H1 (cell line): ENCODE results near the gene MIGA1. TPM values are rescaled to one million over a fixed set of nuclear protein-coding genes. Genes with fewer than 3 reads are reported as not detected.
A peak's percentile ranks its signal among the peaks of the same experiment; 100 is the strongest.

Experiments used
- CTCF ChIA-PET: fragments of 300-600 bp; sonication (Branson Sonifier 250); formaldehyde crosslinking; loops from one replicate; lab custom pipeline; 2021; ENCODE audit not compliant: partially characterized antibody; lab: Charles Lee
- POLR2A ChIA-PET: fragments of 300-600 bp; sonication (Branson Sonifier 250); formaldehyde crosslinking; loops from one replicate; lab custom pipeline; 2021; ENCODE audit warnings: inconsistent platforms; ENCODE audit not compliant: partially characterized antibody; lab: Charles Lee
- DNase-seq, 2 experiments: peaks; one replicate each; pipeline versions ENCODE4 v3.0.0 to v3.0.0-alpha.2; 2010 to 2022; ENCODE audit warnings: low spot score in 2 of 2, low read depth in 1 of 2, mixed read lengths in 1 of 2
- FAIRE-seq: peaks from 2 replicates; lab custom pipeline; 2011; peaks lifted over from hg19 to GRCh38; lab: Jason Lieb, UNC
- H2AFZ ChIP-seq: 2 replicates; pipeline ENCODE4 v1.8.1; 2012; ENCODE audit warnings: low read length, inconsistent platforms
- H2AK5ac ChIP-seq: 2 replicates; pipeline ENCODE4 v1.6.1; 2013; ENCODE audit warnings: low read depth, low read length
- H2BK120ac ChIP-seq: replicated peaks from 2 replicates; pipeline ENCODE3; 2013; ENCODE audit warnings: low read depth, low read length, inconsistent platforms
- H2BK12ac ChIP-seq: 2 replicates; pipeline ENCODE4 v1.6.1; 2013; ENCODE audit warnings: low read depth, low read length
- H2BK15ac ChIP-seq: 2 replicates; pipeline ENCODE4 v1.6.1; 2013; ENCODE audit warnings: low read length
- H2BK20ac ChIP-seq: 2 replicates; pipeline ENCODE4 v1.6.1; 2013; ENCODE audit warnings: low read length
- H2BK5ac ChIP-seq: 2 replicates; pipeline ENCODE4 v1.6.1; 2013; ENCODE audit warnings: low read depth, low read length
- H3K14ac ChIP-seq: 2 replicates; pipeline ENCODE4 v1.6.1; 2013; ENCODE audit warnings: inconsistent platforms; ENCODE audit not compliant: insufficient read length
- H3K18ac ChIP-seq: 2 replicates; pipeline ENCODE4 v1.6.1; 2013; ENCODE audit warnings: low read length; ENCODE audit errors: extremely low read depth
- H3K23ac ChIP-seq: 2 replicates; pipeline ENCODE4 v1.6.1; 2013; ENCODE audit warnings: inconsistent platforms; ENCODE audit not compliant: insufficient read length
- H3K23me2 ChIP-seq: 2 replicates; pipeline ENCODE4 v1.6.1; 2013; ENCODE audit warnings: low read depth, low read length
- H3K27ac ChIP-seq: 2 replicates; pipeline ENCODE4 v1.6.1; 2011; ENCODE audit warnings: low read depth, low read length, inconsistent platforms
- H3K27me3 ChIP-seq, 4 experiments: replicated peaks in 1 of 4; 1 replicate in 1 of 4; 2 replicates in 3 of 4; pipeline versions ENCODE4 v1.6.1 to v1.8.1; 2011 to 2013; ENCODE audit warnings: low read length in 3 of 4, mild to moderate bottlenecking in 3 of 4, inconsistent platforms in 2 of 4, mixed read lengths in 2 of 4, moderate library complexity in 1 of 4; ENCODE audit not compliant: control insufficient read depth in 3 of 4, insufficient read depth in 3 of 4; ENCODE audit errors: extremely low read depth in 1 of 4
- H3K36me3 ChIP-seq, 4 experiments: 2 replicates each; pipeline versions ENCODE4 v1.6.1 to v1.8.1; 2011 to 2013; ENCODE audit warnings: mild to moderate bottlenecking in 4 of 4, low read length in 3 of 4, moderate library complexity in 2 of 4, control low read depth in 1 of 4, inconsistent platforms in 1 of 4; ENCODE audit not compliant: insufficient read depth in 4 of 4, control insufficient read depth in 2 of 4
- H3K4ac ChIP-seq: replicated peaks from 2 replicates; pipeline ENCODE3; 2013; ENCODE audit warnings: low read length, low read depth, mixed read lengths, inconsistent platforms; ENCODE audit not compliant: insufficient read length
- H3K4me1 ChIP-seq, 4 experiments: replicated peaks in 1 of 4; 1 replicate in 1 of 4; 2 replicates in 3 of 4; pipeline versions ENCODE4 v1.6.1 to v1.8.1; 2011 to 2013; ENCODE audit warnings: low read length in 3 of 4, inconsistent platforms in 2 of 4, mixed read lengths in 1 of 4; ENCODE audit not compliant: insufficient read depth in 4 of 4, control insufficient read depth in 3 of 4
- H3K4me2 ChIP-seq, 2 experiments: 2 replicates each; pipeline versions ENCODE4 v1.6.1 to v1.8.1; 2011 to 2013; ENCODE audit warnings: low read depth in 2 of 2, low read length in 2 of 2, control low read depth in 1 of 2, inconsistent platforms in 1 of 2, mild to moderate bottlenecking in 1 of 2; ENCODE audit not compliant: insufficient read depth in 1 of 2
- H3K4me3 ChIP-seq, 4 experiments: fragments of 200-600, 300-600 bp in 1 of 4; sonication (generic), shearing (Covaris generic), sonication (Bioruptor Twin) in 1 of 4; 2 replicates each; pipeline versions ENCODE4 v1.5.1 to v1.8.1; 2011 to 2016; ENCODE audit warnings: low read length in 4 of 4, low read depth in 3 of 4, control low read depth in 2 of 4, inconsistent platforms in 2 of 4, mild to moderate bottlenecking in 2 of 4, mixed read lengths in 1 of 4, moderate library complexity in 1 of 4; ENCODE audit not compliant: insufficient read depth in 2 of 4; ENCODE audit errors: extremely low read depth in 1 of 4
- H3K56ac ChIP-seq: replicated peaks from 2 replicates; pipeline ENCODE3; 2013; ENCODE audit warnings: low read depth, mild to moderate bottlenecking, mixed read lengths, low read length, inconsistent platforms; ENCODE audit not compliant: insufficient read length
- H3K79me1 ChIP-seq: 2 replicates; pipeline ENCODE4 v1.6.1; 2013; ENCODE audit warnings: low read depth, low read length, control low read depth
- H3K79me2 ChIP-seq, 2 experiments: 2 replicates each; pipeline versions ENCODE4 v1.6.1 to v1.8.1; 2012 to 2013; ENCODE audit warnings: low read length in 2 of 2, mild to moderate bottlenecking in 2 of 2, inconsistent platforms in 1 of 2; ENCODE audit not compliant: insufficient read depth in 2 of 2, control insufficient read depth in 1 of 2
- H3K9ac ChIP-seq, 4 experiments: replicated peaks in 1 of 4; 1 replicate in 1 of 4; 2 replicates in 3 of 4; pipeline versions ENCODE4 v1.6.1 to v1.8.1; 2011 to 2013; ENCODE audit warnings: low read depth in 3 of 4, low read length in 3 of 4, control low read depth in 2 of 4, mild to moderate bottlenecking in 2 of 4, moderate library complexity in 2 of 4, inconsistent platforms in 1 of 4; ENCODE audit errors: extremely low read depth in 1 of 4
- H3K9me3 ChIP-seq, 2 experiments: 2 replicates each; pipeline versions ENCODE4 v1.6.1 to v1.8.1; 2012 to 2013; ENCODE audit warnings: mild to moderate bottlenecking in 2 of 2, moderate library complexity in 2 of 2, control low read depth in 1 of 2, inconsistent platforms in 1 of 2, low read depth in 1 of 2, low read length in 1 of 2, mixed read lengths in 1 of 2; ENCODE audit not compliant: insufficient read depth in 2 of 2
- H4K20me1 ChIP-seq, 2 experiments: replicated peaks in 1 of 2; 2 replicates each; pipeline versions ENCODE3 to v1.8.1; 2011 to 2013; ENCODE audit warnings: inconsistent platforms in 2 of 2, low read length in 2 of 2, mild to moderate bottlenecking in 1 of 2; ENCODE audit not compliant: insufficient read depth in 2 of 2, control insufficient read depth in 1 of 2
- H4K5ac ChIP-seq: 2 replicates; pipeline ENCODE4 v1.6.1; 2013; ENCODE audit warnings: low read length, low read depth, mixed read lengths, inconsistent platforms; ENCODE audit not compliant: insufficient read length
- H4K8ac ChIP-seq: 2 replicates; pipeline ENCODE4 v1.8.0; 2013; ENCODE audit warnings: mild to moderate bottlenecking, moderate library complexity, low read length, inconsistent platforms; ENCODE audit not compliant: insufficient read depth; ENCODE audit errors: extremely low read depth
- H4K91ac ChIP-seq: replicated peaks from 2 replicates; pipeline ENCODE3; 2013; ENCODE audit warnings: low read length, mixed read lengths, inconsistent platforms; ENCODE audit not compliant: insufficient read length
- ASH2L ChIP-seq: fragments of 200-600, 300-600 bp; sonication (generic); IDR thresholded peaks from one replicate; pipeline ENCODE4 v1.7.1; 2017; ENCODE audit warnings: low read length
- BCL11A ChIP-seq, 2 experiments: IDR thresholded peaks; one replicate each; pipeline ENCODE4 v1.6.1; 2011; ENCODE audit warnings: low read depth in 2 of 2, low read length in 2 of 2, mild to moderate bottlenecking in 2 of 2
- KDM1A ChIP-seq: fragments of 200-600, 300-600 bp; sonication (generic); IDR thresholded peaks from 2 replicates; pipeline ENCODE4 v1.7.1; 2016; ENCODE audit warnings: mild to moderate bottlenecking, low read length, borderline replicate concordance
- NRF1 ChIP-seq: IDR thresholded peaks from 2 replicates; pipeline ENCODE4 v1.6.1; 2011; ENCODE audit warnings: mild to moderate bottlenecking, low read depth, low read length, improper control_type of control experiment
- TCF12 ChIP-seq: IDR thresholded peaks from 2 replicates; pipeline ENCODE4 v1.6.1; 2011; ENCODE audit warnings: low read depth, mild to moderate bottlenecking, low read length
- WGBS, 2 experiments: shearing (Covaris generic) in 1 of 2; methylation state at CpG; one replicate each; pipeline versions ENCODE4 v1.1.6 to v1.1.7; 2013 to 2015; ENCODE audit warnings: low lambda C conversion rate in 2 of 2, mixed read lengths in 2 of 2, inconsistent platforms in 1 of 2, low coverage in 1 of 2, missing lambda C conversion rate in 1 of 2; ENCODE audit not compliant: insufficient replicate concordance in 2 of 2, insufficient coverage in 1 of 2, insufficient read length in 1 of 2; ENCODE audit errors: extremely low coverage in 1 of 2, missing lambda C conversion rate in 1 of 2; 5-methylcytosine and 5-hydroxymethylcytosine counted together
- polyA plus RNA-seq, 7 experiments: library from polyadenylated mRNA; depleted of rRNA in 3 of 7; stranded (reverse) in 5 of 7; unstranded in 2 of 7; fragments of >200 nt in 5 of 7; fragments of 200-250 nt in 2 of 7; gene quantifications; 1 replicate in 5 of 7; 2 replicates in 1 of 7; 4 replicates in 1 of 7; pipeline versions ENCODE4 v1.2.1 to v1.2.3, GENCODE V29; 2011 to 2013; ENCODE audit warnings: missing spikeins in 2 of 7, mixed read lengths in 2 of 7
- total RNA-seq: library from RNA; stranded (reverse); fragmentation: NEBNext Ultra II Directional; extraction: Animal tissue kit (Norgen Biotek cat#: 25700); gene quantifications from 2 replicates; pipeline ENCODE4 v1.2.1, GENCODE V29; 2021

Gene MIGA1
- total and polyA plus RNA-seq, 2 of the 8 experiments (the other 6 are each of a cell fraction or from before 2014, with no cell fraction given), result 0.95 to 7.0 TPM

DNA sequence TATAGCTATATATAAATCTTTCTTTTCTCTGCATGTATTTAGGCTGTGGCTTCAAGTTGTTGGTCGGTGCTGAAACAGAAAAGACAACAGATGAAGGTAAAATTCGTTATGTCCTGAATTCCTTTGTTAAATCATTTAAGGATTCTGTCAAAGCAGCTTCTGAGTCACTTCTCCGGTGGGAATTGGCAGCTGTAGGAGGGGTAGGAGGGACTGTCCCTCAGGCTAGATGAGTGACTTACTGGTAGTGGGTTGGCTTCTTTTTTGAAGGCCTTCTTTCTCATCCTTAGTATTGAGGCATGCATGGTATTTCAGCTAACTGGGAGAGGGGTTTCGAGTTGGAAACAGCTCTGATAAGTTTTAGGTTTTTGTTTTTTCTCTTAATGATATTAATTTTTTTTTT lies 86.8 kb downstream of the MIGA1 start:
- Histone ChIP-seq H2BK12ac (no peak overlapping the region), H2BK5ac (no peak overlapping the region), H4K8ac (no peak overlapping the region), H2BK120ac (no peak overlapping the region), H3K18ac (no peak overlapping the region), H3K79me2 (no peaks in the 10 kb centered on the region), H3K4ac (no peak overlapping the region), H2BK15ac (no peak overlapping the region), H3K56ac (no peak overlapping the region), H3K9ac (no peak overlapping the region), H3K27me3 (no peaks in the 10 kb centered on the region), H3K9me3 (no peaks in the 10 kb centered on the region; a peak in 1 of 4 replicates), H3K36me3 (no peaks in the 10 kb centered on the region), H3K4me3 (no peak overlapping the region), H2AK5ac (no peak overlapping the region), H3K4me2 (no peak overlapping the region), H3K23ac (no peak overlapping the region), H3K27ac (no peak overlapping the region), H3K23me2 (no peaks in the 10 kb centered on the region), H4K91ac (no peak overlapping the region), H2BK20ac (no peak overlapping the region), H2AFZ (no peak overlapping the region), H3K4me1 (no peaks in the 10 kb centered on the region), H3K79me1 (no peaks in the 10 kb centered on the region), H4K20me1 (no peaks in the 10 kb centered on the region), H4K5ac (no peak overlapping the region), H3K14ac (no peak overlapping the region)
- FAIRE-seq, result no peak
- TF ChIP-seq BCL11A (IDR thresholded peaks at IDR 0.05; ENCODE audit: low read depth in 2 of 2, low read length in 2 of 2), result no peak
- no peak for TF ChIP-seq ASH2L
- no peak for TF ChIP-seq NRF1
- no peak for TF ChIP-seq KDM1A
- no peak for TF ChIP-seq TCF12
- ChIA-PET CTCF (interaction anchor here (0.8 to 1.4 kb wide), 2 partner anchors 51 to 81 kb away, joined by 3 read pairs; no protein-coding TSS in a partner anchor), POLR2A (interaction anchor here (0.6 kb wide), 1 partner anchor 661 kb away, joined by 4 read pairs; no protein-coding TSS in a partner anchor)
- DNase-seq, result peak in 1 of 2 experiments; percentile 2
- 92% methylated on average over 4 of the region's 4 CpGs; no CpG with 5 or more reads in 1 of the 2 experiments for WGBS, 2 experiments
